SKM-1 (cell line): ENCODE results near the gene ZNF652.
A peak's percentile ranks its signal among the peaks of the same experiment; 100 is the strongest.
"Not testable (repeated sequence)": the region's sequence is repeated elsewhere in the genome, so short reads cannot be mapped to it uniquely, and the experiment has no call there.

Experiments
- DNase-seq: peaks from one replicate; lab custom pipeline; 2025; ENCODE audit not compliant: unreplicated experiment; lab: John Stamatoyannopoulos, UW

ZNF652 gene

DNA sequence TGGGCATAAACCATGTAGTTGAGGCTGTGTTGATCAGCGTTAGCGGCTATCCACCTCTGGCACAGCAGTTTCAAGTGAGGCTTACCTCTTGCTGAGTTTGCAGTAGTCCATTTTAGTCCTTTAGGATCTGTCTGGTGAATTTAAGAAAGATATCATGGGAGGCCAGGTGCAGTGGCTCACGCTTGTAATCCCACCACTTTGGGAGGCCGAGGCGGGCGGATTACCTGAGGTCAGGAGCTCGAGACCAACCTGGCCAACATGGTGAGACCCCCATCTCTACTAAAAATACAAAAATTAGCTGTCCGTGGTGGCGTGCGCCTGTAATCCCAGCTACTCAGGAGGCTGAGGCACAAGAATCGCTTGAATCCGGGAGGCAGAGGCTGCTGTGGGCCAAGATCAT lies 86.1 kb downstream of the ZNF652 start:
- DNase-seq: not testable (repeated sequence)

DNA sequence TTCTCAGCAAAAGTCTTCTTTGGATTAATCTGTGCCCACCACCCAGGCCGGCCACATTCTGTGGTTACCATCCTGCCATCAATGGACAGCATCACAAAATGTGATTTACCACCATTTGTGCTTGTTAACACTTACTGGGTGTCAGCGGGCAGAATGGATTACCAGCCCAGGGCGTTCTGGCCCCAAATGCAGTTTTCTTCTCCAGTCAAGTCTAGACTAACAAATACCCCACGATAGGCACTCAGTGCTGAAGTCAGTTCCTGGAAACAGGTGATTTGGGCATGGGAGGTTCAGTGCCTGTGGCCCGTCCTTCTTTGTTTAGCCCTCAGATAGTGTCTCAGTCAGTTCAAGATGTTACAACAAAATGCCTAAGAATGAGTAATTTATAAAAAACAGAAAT lies 92.7 kb downstream of the ZNF652 start:
- no peak for DNase-seq

DNA sequence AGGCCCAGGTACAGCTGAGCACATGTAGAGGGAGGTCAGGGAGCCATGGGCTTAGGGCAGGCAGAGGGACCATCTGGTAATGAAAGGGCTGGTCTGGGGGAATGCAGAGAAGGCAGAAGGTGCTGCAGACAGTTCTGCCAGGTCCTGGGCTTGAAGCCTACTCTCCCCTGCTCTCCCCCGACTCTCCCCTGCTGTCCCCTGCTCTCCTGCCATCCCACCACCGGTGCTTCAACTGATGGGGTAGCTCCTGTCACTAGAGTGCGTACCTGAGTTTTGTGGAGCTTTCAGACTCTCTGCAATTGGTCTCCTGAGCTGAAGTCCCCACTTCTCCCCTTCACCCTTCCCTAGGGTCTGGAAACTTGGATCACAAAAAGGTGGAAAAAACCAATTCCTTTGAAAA lies 94.1 kb downstream of the ZNF652 start:
- no peak for DNase-seq

DNA sequence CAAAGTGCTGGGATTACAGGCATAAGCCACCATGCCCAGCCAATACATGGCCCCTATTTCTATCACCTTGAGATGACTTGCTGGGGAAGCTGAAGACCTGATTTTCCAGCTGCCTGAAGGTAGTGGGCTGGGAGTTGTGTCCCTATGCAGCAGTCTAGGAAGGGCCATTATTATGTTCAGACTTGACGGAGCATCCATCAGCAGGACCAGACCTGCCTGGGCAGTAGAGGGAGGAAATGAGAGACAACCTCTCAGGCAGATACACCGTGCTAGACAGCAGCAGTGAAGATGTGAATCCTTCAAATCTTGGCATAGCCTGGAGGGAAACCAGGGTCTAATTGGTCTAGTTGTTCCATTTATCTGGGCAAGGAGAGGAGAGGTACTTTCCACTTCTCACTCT lies 95.8 kb downstream of the ZNF652 start:
- DNase-seq: no peak

DNA sequence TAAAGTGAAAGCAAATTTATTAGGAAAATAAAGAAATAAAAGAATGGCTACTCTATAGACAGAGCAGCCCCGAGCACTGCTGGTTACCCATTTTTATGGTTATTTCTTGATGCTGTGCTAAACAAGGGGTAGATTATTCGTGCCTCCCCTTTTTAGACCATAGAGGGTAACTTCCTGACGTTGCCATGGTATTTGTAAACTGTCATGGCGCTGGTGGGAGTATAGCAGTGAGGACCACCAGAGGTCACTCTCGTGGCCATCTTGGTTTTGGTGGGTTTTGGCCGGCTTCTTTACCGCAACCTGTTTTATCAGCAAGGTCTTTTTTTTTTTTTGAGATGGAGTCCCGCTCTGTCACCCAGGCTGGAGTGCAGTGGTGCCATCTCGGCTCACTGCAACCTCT lies 100.5 kb downstream of the ZNF652 start:
- DNase-seq: not testable (repeated sequence)

DNA sequence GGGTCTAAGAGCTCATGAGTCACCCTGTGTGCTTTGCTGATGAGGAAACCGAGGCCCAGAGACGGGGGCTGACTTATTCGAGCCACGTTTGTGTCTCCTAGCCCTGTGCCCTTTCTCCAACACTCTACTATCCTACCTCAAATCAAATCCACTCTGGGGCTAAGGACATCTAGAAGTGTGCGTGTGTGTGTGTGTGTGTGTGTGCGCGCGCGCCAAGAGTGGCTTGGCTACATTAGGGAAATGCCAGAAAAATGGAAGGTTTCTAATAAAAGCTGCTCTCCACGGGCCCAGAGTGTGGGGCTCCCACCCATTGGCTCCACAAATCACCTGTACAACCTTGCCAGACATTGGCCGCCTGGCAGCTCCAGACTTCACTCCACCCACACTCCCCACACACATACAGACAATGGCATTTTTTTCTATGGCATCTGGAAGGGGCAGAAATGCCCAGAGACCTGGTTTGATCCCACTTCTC lies 101.2 kb downstream of the ZNF652 start:
- DNase-seq: no peak

DNA sequence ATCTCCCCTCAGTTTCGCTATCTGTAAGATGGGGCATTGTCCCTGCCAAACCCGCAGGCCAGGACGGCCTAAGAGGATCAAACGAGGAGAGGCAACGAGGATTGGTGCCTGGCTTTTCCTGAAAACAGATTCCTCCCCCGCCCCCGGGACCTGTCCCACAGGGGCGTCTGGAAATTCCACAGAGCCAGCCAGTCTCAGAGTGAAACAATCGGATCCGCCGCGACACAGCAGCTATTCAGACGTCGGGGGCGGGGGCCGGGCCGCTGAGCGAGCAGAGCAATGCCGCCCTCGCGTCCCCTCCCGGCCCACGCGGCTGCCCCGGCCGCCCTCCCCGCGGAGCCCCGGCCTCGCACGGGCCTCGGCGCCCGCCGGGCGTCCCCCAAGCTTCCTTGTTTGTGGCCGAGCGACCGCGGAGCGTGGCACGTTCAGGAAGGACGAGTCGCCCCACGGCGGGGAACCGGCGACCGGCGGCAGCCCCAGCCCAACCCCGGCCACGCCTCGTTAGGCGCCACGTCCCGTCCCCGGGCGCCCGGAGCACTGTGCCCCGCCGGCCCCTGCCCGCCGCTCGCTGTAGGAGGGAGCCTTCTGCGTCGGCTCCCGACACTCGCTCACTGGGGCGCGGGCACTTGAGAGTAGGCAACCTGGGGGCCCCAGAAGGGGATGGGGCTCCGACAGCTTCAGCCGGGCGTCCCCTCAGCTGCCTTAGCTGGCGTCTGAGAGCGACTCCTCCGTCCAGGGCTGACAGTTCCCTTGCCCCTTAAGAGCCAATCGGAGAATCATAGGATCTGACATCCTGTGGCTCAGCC lies 101.8 kb downstream of the ZNF652 start:
- DNase-seq: peak; percentile 82

DNA sequence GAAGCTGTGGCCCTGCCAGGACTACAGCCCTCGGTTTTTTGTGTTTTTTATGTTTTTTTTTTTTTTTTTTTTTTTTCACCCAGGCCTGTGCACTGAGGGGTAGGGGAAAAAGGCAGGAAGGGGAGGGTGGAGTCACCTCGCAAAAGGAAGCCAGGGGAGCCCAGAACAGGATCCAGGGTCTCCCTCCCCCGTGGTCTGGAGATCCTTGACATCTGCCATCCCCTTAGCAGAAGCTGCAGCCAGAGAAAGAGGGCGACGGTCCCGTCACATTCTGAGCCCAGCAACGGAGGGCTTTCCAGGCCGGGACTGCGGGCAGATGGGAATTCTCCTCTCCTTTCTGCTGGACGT lies 102.4 kb downstream of the ZNF652 start:
- DNase-seq: no peak

DNA sequence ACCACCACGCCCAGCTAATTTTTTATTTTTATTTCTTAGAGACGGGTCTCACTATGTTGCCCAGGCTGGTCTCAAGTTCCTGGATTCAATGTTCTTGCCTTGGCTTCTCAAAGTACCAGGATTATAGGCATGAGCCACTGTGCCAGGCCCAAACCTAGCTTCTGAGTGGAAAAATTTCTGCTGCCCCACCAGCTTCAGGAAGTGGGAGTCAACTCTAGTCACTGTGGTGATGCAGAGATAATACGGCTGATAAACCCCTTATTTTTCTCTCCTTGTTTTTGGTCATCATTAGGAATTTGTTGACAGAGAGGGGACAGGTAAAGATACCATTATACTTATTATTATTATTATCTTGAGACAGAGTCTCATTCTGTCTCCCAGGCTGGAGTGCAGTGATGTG lies 103.7 kb downstream of the ZNF652 start:
- no peak for DNase-seq

DNA sequence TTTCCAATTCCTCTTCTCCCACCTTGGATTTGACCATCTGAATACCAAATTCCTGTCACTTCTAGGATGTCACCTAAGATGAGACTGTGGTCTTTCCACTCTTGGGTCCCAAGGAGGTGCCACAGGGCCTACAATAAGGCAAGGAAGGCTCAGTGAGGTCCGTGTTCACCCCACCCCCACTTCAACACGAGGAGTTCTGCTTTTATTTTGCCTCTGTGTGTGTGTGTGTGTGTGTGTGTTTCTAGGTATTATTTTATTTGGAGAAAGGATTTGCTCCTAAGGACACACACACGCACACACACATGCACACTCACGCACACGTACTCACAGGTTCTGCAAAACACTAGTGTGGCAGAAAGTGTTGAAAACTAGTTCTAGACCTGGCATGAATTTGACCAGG lies 106.9 kb downstream of the ZNF652 start:
- no peak for DNase-seq

DNA sequence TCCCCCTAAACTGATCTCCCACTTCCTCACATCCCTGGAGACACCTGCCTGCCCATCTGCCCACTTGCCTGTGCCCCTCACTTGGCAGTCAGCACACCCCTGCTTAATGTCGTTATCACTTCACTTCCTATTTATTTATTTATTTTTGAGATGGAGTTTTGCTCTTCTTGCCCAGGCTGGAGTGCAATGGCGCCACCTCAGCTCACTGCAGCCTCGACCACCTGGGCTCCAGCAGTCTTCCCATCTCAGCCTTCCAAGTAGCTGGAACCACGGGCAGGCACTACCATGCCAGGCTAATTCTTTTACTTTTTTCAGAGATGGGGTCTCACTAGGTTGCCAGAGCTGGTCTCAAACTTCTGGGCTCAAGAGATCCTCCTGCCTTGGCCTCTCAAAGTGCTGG lies 108.0 kb downstream of the ZNF652 start:
- no peak for DNase-seq

DNA sequence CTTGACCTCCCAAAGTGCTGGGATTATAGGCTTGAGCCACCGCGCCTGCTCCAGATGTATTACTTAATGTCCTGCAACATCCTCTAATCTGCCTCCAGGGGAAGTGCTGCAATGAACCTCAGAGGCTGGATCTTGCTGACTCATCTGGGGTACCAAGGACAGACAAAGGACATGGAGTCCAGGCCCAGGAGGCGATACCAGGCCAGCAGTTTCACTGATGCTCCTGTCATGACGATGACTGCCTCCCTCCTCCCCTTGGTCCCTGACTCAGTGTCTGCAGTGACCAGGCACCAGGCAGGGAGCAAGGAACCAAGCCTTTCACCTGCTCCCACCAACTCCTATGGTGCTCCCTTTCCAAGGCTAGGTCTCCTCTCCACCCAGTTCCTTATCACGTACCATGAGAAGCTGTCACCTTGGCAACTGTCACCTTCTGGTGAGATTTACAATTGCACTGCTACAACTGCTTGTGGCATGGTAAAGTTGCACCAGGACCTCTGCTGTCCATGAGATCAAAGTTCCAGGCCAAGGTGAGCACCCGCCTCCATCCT lies 109.8 kb downstream of the ZNF652 start:
- DNase-seq: peak; percentile 86

DNA sequence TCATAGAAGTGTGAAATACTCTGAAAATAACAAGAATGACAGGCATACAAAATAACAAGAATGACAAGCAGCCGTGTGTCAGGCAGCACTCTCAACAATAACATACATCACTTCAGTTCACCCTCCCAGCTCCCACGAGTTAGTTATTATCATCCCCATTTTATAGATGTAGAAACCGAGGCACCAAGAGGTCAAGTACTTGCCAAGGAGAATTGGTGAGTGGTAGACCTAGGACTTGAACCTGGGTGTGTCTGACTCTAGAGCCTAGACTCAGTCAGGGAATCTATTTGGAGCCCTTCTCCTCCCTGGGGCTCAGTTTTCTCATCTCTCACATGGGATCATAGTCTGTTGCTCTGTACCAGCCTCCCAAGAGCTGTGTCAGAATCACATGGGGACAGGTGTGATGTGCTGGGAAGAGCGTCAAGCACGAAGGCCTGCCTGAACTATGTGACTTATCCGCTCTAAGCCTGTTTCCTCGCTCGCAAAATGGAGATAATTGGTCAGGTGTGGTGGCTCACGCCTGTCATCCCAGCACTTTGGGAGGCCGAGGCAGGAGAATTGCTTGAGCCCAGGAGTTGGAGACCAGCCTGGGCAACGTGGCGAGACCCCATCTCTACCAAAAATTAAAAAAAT lies 112.0 kb downstream of the ZNF652 start:
- DNase-seq: no peak

DNA sequence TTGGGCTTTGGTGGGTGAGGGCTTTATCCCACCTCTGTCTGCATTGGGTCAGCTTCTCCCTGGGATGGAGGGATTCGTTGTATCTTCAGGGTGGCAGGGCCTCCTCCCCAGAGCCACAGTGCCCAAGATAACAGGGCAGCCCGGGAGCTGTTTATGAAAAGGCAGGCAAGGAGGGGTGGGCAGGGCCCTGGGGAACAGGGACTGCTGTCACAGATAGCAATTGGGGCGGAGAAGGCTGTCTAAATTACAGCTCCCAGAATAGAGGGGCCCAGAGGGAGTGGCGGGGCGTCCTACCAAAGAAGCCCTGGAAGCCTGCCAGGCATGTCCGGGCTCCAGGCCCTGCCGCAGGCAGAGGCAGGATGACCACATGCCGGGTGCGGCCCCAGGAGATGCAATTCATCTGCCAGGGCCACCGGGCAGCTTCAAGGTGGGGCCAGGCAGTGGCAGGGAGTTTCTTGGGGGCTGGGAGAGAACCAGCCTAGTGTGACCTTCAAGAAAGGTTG lies 112.7 kb downstream of the ZNF652 start:
- no peak for DNase-seq

DNA sequence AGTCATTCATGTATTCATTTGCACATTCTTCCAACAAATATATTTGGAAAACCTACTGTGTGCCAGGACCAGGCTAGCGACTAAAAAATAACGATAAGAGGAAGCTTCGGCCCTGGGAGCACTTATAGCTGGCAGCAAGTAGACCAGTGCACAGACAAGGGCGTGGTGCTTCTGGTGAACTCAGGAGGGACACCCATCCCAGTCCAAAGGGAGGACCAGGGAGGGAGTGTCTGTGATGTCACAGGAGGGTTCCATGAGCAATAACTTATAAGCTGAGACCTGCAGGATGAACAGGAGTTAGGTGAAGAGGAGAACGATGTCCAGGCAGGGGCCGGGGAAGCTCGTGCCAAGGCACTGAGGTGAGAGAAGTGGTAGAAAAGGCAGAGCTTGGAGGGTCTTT lies 114.1 kb downstream of the ZNF652 start:
- no peak for DNase-seq

DNA sequence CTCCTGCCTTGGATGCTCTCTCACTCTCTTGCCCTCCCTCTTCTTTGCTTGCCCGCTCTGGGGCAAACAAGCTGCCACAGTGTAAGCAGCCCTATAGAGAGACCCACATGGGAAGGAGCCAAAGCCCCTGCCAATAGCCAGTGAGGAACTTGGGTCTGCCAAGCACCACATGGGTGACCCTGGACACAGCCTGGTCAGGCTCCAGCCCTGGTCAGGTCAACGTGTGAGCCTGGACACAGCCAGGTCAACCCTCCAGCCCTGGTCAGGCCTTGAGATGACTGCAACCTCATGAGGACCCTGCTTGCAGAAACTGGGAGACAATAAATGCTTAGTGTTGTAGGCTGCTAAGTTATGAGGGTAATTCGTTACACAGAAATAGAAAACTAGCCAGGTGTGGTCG lies 117.2 kb downstream of the ZNF652 start:
- DNase-seq: no peak
